ENCODE results near the gene ADCY3.

- TF ChIP-seq POLR2AphosphoS5 (IDR thresholded peaks at IDR 0.05; ENCODE audit: low read depth, low read length) = no peak
- no peak for TF ChIP-seq REST (IDR thresholded peaks at IDR 0.05; ENCODE audit: insufficient read depth in 1 of 2, low read depth in 2 of 2, low read length in 2 of 2)
- no peak for TF ChIP-seq SIN3A (IDR thresholded peaks at IDR 0.05; ENCODE audit: borderline replicate concordance, insufficient read depth, low read length)
- TF ChIP-seq TAF1 (IDR thresholded peaks at IDR 0.05; ENCODE audit: borderline replicate concordance, insufficient read depth, low read length) = no peak
These were observed 85.2 kb downstream of the ADCY3 start for GRCh38 chr2:24834733-24835395.
